ENCODE measurements around the gene SPATA6L. TPM values are rescaled to one million over a fixed set of nuclear protein-coding genes. Genes with fewer than 3 reads are reported as not detected.
A peak's percentile ranks its signal among the peaks of the same experiment; 100 is the strongest.

Gene SPATA6L
- 6.7 TPM for total RNA-seq (ENCODE audit: unreplicated experiment)
- long read RNA-seq, result 0 reads

- peak within 1 kb of the TSS; percentile 86 for H3K4me3 Mint-ChIP-seq (ENCODE audit: unreplicated experiment)
- TF ChIP-seq CTCF (IDR thresholded peaks at IDR 0.05; ENCODE audit: unreplicated experiment), result no peak
- peak; percentile 63 for DNase-seq (ENCODE audit: low spot score)
- peaks cover 38% of the 10 kb centered on the region for H3K4me1 Mint-ChIP-seq (ENCODE audit: unreplicated experiment)
- no peaks in the 10 kb centered on the region for H3K9me3 Mint-ChIP-seq (ENCODE audit: unreplicated experiment)
- H3K27ac Mint-ChIP-seq (ENCODE audit: unreplicated experiment), result peak within 1 kb of the TSS; percentile 76
- H3K36me3 Mint-ChIP-seq (ENCODE audit: low read depth, unreplicated experiment), result peaks cover 4% of the 10 kb centered on the region
- H3K27me3 Mint-ChIP-seq (ENCODE audit: unreplicated experiment), result peaks cover 13% of the 10 kb centered on the region
Observed at GRCh38 chr9:4666042-4666699, at the start of gene SPATA6L. SPATA6L (minus strand) TSS chr9:4666480; CDS start chr9:4666250, 230 bp downstream.

DNA sequence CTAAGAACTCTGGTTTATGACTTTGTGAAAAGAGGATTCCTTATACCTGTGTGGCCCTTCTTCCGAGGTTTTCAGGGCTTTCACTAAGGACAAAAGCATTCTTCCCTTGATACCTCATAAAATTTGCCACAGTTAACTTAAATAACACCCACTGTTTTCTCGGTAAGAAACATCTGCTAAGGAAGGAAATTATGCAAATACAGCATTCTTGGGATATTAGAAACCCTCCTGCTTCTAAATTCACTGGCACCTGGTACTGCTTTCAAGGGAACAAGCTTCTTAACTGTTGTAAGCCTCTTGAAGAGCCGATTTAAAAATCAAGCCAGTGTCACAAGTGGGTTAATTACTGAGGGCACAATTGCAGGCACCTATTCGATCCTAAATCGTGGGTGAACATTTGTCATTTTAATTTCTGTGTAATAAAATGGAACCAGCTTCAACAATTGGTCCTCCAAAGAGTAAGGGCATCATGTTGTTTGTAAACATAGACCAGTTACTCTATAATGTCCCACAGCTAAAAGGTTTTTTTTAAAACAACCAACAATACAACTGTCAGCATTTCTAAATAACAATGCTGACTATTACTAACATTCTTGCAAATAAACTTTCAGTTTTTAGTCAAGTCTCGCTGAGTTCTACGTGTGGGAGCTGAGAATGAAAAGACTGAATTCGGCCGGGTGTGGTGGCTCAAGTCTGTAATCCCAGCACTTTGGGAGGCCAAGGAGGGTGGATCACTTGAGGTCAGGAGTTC, 48.2 kb upstream of the SPATA6L start:
- H3K27ac Mint-ChIP-seq (ENCODE audit: unreplicated experiment), result no peak overlapping the region
- H3K4me3 Mint-ChIP-seq (ENCODE audit: unreplicated experiment), result no peak overlapping the region
- no peak for TF ChIP-seq CTCF (IDR thresholded peaks at IDR 0.05; ENCODE audit: unreplicated experiment)
- peaks cover 4% of the 10 kb centered on the region for H3K4me1 Mint-ChIP-seq (ENCODE audit: unreplicated experiment)
- H3K36me3 Mint-ChIP-seq (ENCODE audit: low read depth, unreplicated experiment), result peaks cover 9% of the 10 kb centered on the region
- DNase-seq (ENCODE audit: low spot score), result no peak
- peaks cover 1% of the 10 kb centered on the region for H3K27me3 Mint-ChIP-seq (ENCODE audit: unreplicated experiment)
- no peaks in the 10 kb centered on the region for H3K9me3 Mint-ChIP-seq (ENCODE audit: unreplicated experiment)

GRCh38 chr9:4713849-4714248, 47.6 kb upstream of the SPATA6L start:
- H3K4me3 Mint-ChIP-seq (ENCODE audit: unreplicated experiment), result no peak overlapping the region
- H3K9me3 Mint-ChIP-seq (ENCODE audit: unreplicated experiment), result no peaks in the 10 kb centered on the region
- no peak overlapping the region for H3K27ac Mint-ChIP-seq (ENCODE audit: unreplicated experiment)
- peaks cover 9% of the 10 kb centered on the region for H3K36me3 Mint-ChIP-seq (ENCODE audit: low read depth, unreplicated experiment)
- H3K4me1 Mint-ChIP-seq (ENCODE audit: unreplicated experiment), result peaks cover 4% of the 10 kb centered on the region
- no peak for DNase-seq (ENCODE audit: low spot score)
- H3K27me3 Mint-ChIP-seq (ENCODE audit: unreplicated experiment), result peaks cover 1% of the 10 kb centered on the region
- TF ChIP-seq CTCF (IDR thresholded peaks at IDR 0.05; ENCODE audit: unreplicated experiment), result no peak

DNA sequence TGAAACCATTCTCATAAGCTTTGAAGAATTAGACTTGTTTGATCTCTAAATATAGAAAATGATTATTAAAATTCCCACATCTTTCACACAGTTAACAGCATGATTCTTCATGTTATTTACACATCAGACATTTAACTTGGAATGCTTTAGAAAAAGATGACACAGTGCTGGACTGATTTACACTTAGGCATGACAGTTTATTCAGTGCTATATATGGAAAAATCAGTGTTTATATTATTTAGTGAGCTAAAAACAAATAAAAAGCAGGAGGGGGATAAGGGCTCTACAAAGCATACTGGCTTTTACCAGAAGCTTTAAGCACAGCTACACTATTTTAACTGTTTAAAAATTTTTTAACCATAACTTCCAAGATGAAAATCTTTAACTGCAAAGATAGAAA, 43.1 kb upstream of the SPATA6L start:
- Mint-ChIP-seq H3K27me3 (ENCODE audit: unreplicated experiment) (peaks cover 1% of the 10 kb centered on the region), H3K36me3 (ENCODE audit: low read depth, unreplicated experiment) (no peaks in the 10 kb centered on the region), H3K27ac (ENCODE audit: unreplicated experiment) (no peak overlapping the region), H3K9me3 (ENCODE audit: unreplicated experiment) (no peaks in the 10 kb centered on the region), H3K4me1 (ENCODE audit: unreplicated experiment) (no peaks in the 10 kb centered on the region), H3K4me3 (ENCODE audit: unreplicated experiment) (no peak overlapping the region)
- no peak for TF ChIP-seq CTCF (IDR thresholded peaks at IDR 0.05; ENCODE audit: unreplicated experiment)
- DNase-seq (ENCODE audit: low spot score), result no peak

Data from endothelial cell (in vitro differentiated cells).